Measurements from ENCODE around the gene TNPO3.

DNA sequence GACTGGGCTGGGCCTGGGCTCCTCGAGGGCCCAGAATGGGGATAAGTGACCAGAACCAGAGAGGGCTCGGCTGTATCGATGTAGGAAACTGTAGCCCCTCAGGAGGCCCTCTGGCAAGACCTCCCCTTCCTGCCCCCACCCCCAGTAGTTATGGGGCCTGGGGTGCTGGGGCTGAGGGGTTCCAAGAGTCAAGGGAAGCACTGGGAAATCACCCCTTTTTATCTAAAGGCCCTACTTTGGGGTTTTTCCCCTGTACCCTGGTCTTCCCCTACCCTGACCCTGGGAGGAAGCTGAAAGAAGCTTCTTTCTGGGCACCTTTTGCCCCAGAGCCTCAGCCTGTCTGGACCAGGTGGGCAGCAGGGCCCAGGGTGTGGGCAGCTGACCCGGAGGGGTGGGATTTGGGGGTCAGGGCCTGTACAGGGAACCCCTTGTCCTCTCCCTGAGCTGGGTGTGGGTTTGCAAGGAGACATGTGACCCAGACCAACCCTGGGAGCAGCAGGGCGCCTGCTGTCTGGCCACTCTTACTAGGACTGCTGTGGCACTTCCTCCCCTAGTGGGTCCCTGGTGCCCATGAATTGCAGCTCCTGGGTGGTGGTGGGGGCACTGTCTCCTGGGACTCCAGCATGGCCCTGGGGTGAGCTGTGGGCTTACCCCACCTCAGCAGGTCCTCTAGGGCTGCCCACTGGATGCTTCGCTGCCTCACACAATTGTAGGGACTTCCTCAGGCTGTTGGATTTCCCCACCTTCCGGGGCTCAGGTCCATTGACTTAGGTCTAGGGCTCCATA is 115.6 kb downstream of the TNPO3 start:
- TF ChIP-seq EZH2phosphoT487 (IDR thresholded peaks at IDR 0.05), result no peak
- TF ChIP-seq CTCF (IDR thresholded peaks at IDR 0.05), result no peak
- no peak for TF ChIP-seq EZH2 (IDR thresholded peaks at IDR 0.05)

Data from neural progenitor cell (in vitro differentiated cells).